ENCODE data around the gene NFIL3. TPM values are rescaled to one million over a fixed set of nuclear protein-coding genes. Genes with fewer than 3 reads are reported as not detected.
"Not testable (repeated sequence)": the region's sequence is repeated elsewhere in the genome, so short reads cannot be mapped to it uniquely, and the experiment has no call there.

NFIL3 gene, protein sequence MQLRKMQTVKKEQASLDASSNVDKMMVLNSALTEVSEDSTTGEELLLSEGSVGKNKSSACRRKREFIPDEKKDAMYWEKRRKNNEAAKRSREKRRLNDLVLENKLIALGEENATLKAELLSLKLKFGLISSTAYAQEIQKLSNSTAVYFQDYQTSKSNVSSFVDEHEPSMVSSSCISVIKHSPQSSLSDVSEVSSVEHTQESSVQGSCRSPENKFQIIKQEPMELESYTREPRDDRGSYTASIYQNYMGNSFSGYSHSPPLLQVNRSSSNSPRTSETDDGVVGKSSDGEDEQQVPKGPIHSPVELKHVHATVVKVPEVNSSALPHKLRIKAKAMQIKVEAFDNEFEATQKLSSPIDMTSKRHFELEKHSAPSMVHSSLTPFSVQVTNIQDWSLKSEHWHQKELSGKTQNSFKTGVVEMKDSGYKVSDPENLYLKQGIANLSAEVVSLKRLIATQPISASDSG
- total RNA-seq (2014; rRNA removed; shearing (Covaris generic)) = 7.5 and 14.4 TPM in 2 replicates
- 3.7 and 4.1 TPM in 2 replicates for polyA plus RNA-seq (2016; fragmentation: Nextera tagmentation; extraction: Ambion mirVana)
- long read RNA-seq = 0 reads

- Mint-ChIP-seq H3K4me3 (peak within 1 kb of the TSS; percentile 89), H3K36me3 (ENCODE audit: low read depth) (no peaks in the 10 kb centered on the region; the same call in 2 of the 3 replicates), H3K9me3 (peaks cover 5% of the 10 kb centered on the region; the same call in 1 of the 3 replicates), H3K27ac (peak within 1 kb of the TSS; percentile 12), H3K27me3 (ENCODE audit: insufficient read depth, low read depth, poor library complexity) (peaks cover 49% of the 10 kb centered on the region), H3K4me1 (peaks cover 28% of the 10 kb centered on the region)
- no peak for TF ChIP-seq EZH2phosphoT487 (IDR thresholded peaks at IDR 0.05; ENCODE audit: unreplicated experiment)
- TF ChIP-seq POLR2AphosphoS5 (IDR thresholded peaks at IDR 0.05; ENCODE audit: low read depth) = peak; percentile 74
- peaks cover 32% of the 10 kb centered on the region for H3K79me2 ChIP-seq (replicated peaks; ENCODE audit: insufficient read depth)
- H3K4me3 ChIP-seq = peak within 1 kb of the TSS; percentile 91
- peaks cover 34% of the 10 kb centered on the region for H4K20me1 ChIP-seq (replicated peaks; ENCODE audit: insufficient read depth)
- H2AFZ ChIP-seq = peak within 1 kb of the TSS; percentile 96
- no peaks in the 10 kb centered on the region for H3K9me2 ChIP-seq (ENCODE audit: insufficient read depth)
- H3K27me3 ChIP-seq (ENCODE audit: insufficient read depth) = peaks cover 60% of the 10 kb centered on the region
- H3K4me1 ChIP-seq (ENCODE audit: insufficient read depth) = peaks cover 19% of the 10 kb centered on the region
- peak; percentile 77 for DNase-seq (ENCODE audit: low spot score)
- no peak within 1 kb of the TSS for H3K27ac ChIP-seq (ENCODE audit: low read depth)
- no peaks in the 10 kb centered on the region for H3K36me3 ChIP-seq (ENCODE audit: insufficient read depth)
- peak within 1 kb of the TSS; percentile 95 for H3K4me2 ChIP-seq
- H3F3A ChIP-seq (replicated peaks; ENCODE audit: low read depth) = 0 out of 2 replicates have a peak, but pooled peaks cover 7% of the 10 kb centered on the region
- peak; percentile 65 for ATAC-seq
Measured at GRCh38 chr9:91423785-91424402, at the start of gene NFIL3. Gene NFIL3, minus strand, starts transcription at chr9:91423832. Its CDS starts 13,098 bp downstream, at chr9:91410734.

DNA sequence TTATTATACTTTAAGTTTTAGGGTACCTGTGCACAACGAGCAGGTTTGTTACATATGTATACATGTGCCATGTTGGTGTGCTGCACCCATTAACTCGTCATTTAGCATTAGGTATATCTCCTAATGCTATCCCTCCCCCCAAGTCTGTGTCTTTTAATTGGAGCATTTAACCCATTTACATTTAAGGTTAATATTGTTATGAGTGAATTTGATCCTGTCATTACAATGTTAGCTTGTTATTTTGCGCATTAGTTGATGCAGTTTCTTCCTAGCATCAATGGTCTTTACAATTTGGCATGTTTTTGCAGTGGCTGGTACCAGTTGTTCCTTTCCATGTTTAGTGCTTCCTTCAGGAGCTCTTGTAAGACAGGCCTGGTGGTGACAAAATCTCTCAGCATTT, 47.9 kb upstream of the NFIL3 start:
- H3K4me3 Mint-ChIP-seq; H3K4me3 ChIP-seq; H3K36me3 ChIP-seq (ENCODE audit: insufficient read depth); H4K20me1 ChIP-seq (replicated peaks; ENCODE audit: insufficient read depth); H3K27me3 Mint-ChIP-seq (ENCODE audit: insufficient read depth, low read depth, poor library complexity); H3K27ac Mint-ChIP-seq; H3K27me3 ChIP-seq (ENCODE audit: insufficient read depth); H3K79me2 ChIP-seq (replicated peaks; ENCODE audit: insufficient read depth); ATAC-seq; H3K9me2 ChIP-seq (ENCODE audit: insufficient read depth); H3F3A ChIP-seq (replicated peaks; ENCODE audit: low read depth); H3K4me2 ChIP-seq; H3K4me1 Mint-ChIP-seq; DNase-seq (ENCODE audit: low spot score); H3K36me3 Mint-ChIP-seq (ENCODE audit: low read depth); H3K27ac ChIP-seq (ENCODE audit: low read depth); H2AFZ ChIP-seq; H3K4me1 ChIP-seq (ENCODE audit: insufficient read depth): not testable (repeated sequence)
- peaks cover 21% of the 10 kb centered on the region for H3K9me3 Mint-ChIP-seq

- no peaks in the 10 kb centered on the region for H4K20me1 ChIP-seq (replicated peaks; ENCODE audit: insufficient read depth)
- no peaks in the 10 kb centered on the region for H3K36me3 ChIP-seq (ENCODE audit: insufficient read depth)
- Mint-ChIP-seq H3K4me3 (no peak overlapping the region), H3K36me3 (ENCODE audit: low read depth) (no peaks in the 10 kb centered on the region), H3K27me3 (ENCODE audit: insufficient read depth, low read depth, poor library complexity) (no peaks in the 10 kb centered on the region), H3K27ac (no peak overlapping the region), H3K9me3 (peaks cover 3% of the 10 kb centered on the region; the same call in 2 of the 3 replicates), H3K4me1 (peaks cover 4% of the 10 kb centered on the region; the same call in 1 of the 3 replicates)
- no peaks in the 10 kb centered on the region for H3K4me1 ChIP-seq (ENCODE audit: insufficient read depth)
- H3K4me3 ChIP-seq = no peak overlapping the region
- H3K9me2 ChIP-seq (ENCODE audit: insufficient read depth) = no peaks in the 10 kb centered on the region
- H3K27me3 ChIP-seq (ENCODE audit: insufficient read depth) = no peaks in the 10 kb centered on the region
- H3F3A ChIP-seq (replicated peaks; ENCODE audit: low read depth) = no peaks in the 10 kb centered on the region
- H3K27ac ChIP-seq (ENCODE audit: low read depth) = no peak overlapping the region
- no peak overlapping the region for H3K4me2 ChIP-seq
- ATAC-seq = no peak
- H3K79me2 ChIP-seq (replicated peaks; ENCODE audit: insufficient read depth) = no peaks in the 10 kb centered on the region
- no peak for DNase-seq (ENCODE audit: low spot score)
- H2AFZ ChIP-seq = no peak overlapping the region
- no peak for TF ChIP-seq EZH2 (IDR thresholded peaks at IDR 0.05; ENCODE audit: low read depth, unreplicated experiment)
- no peak for TF ChIP-seq NANOG (IDR thresholded peaks at IDR 0.05; ENCODE audit: borderline replicate concordance)
- TF ChIP-seq CREB1 (CRISPR knock-in tag; IDR thresholded peaks at IDR 0.05; ENCODE audit: low read depth) = no peak
- no peak for TF ChIP-seq EZH2phosphoT487 (IDR thresholded peaks at IDR 0.05; ENCODE audit: unreplicated experiment)
- TF ChIP-seq ZNF331 (CRISPR knock-in tag; IDR thresholded peaks at IDR 0.05; ENCODE audit: low read depth) = no peak
- TF ChIP-seq STAT1 (IDR thresholded peaks at IDR 0.05; ENCODE audit: unreplicated experiment) = no peak
- no peak for TF ChIP-seq ZNF462 (CRISPR knock-in tag; IDR thresholded peaks at IDR 0.05)
- no peak for TF ChIP-seq ZNF114 (CRISPR knock-in tag; IDR thresholded peaks at IDR 0.05)
Measured at GRCh38 chr9:91465420-91465819, 41.8 kb upstream of the NFIL3 start.

Measured in GM23338 (cell line).